Heart right ventricle (tissue), 16 donors: ENCODE measurements around the gene FLNA. TPM values are rescaled to one million over a fixed set of nuclear protein-coding genes. Genes with fewer than 3 reads are reported as not detected.

ENCODE experiments used
- ATAC-seq, 8 donors: fragments of 200-7000 bp; cut with Tn5 transposase; one replicate each; pipeline ENCODE4 v1.9.1; 2020; ENCODE audit warnings: mild to moderate bottlenecking in 8 of 8, moderate library complexity in 8 of 8, moderate number of reproducible peaks in 1 of 8
- DNase-seq, 2 donors: peaks; one replicate each; pipeline ENCODE4 v3.0.0-alpha.2; 2020
- H3K27ac ChIP-seq, 10 donors: fragments of 200-600 bp; sonication (generic) in 2 of 10; one replicate each; pipeline versions ENCODE4 v1.5.0 to v1.8.0; 2020 to 2022; ENCODE audit warnings: mild to moderate bottlenecking in 3 of 10
- H3K27me3 ChIP-seq, 7 donors: fragments of 200-600 bp; one replicate each; pipeline ENCODE4 v1.8.0; 2021 to 2022; ENCODE audit warnings: mild to moderate bottlenecking in 2 of 7
- H3K36me3 ChIP-seq, 9 donors: fragments of 200-600 bp; sonication (generic) in 1 of 9; one replicate each; pipeline versions ENCODE4 v1.5.0 to v1.8.0; 2020 to 2022; ENCODE audit warnings: mild to moderate bottlenecking in 2 of 9
- H3K4me1 ChIP-seq, 9 donors: fragments of 200-600 bp; sonication (generic) in 1 of 9; one replicate each; pipeline versions ENCODE4 v1.5.0 to v1.8.0; 2020 to 2022; ENCODE audit warnings: mild to moderate bottlenecking in 4 of 9
- H3K4me3 ChIP-seq, 10 donors: fragments of 200-600 bp; sonication (generic) in 2 of 10; one replicate each; pipeline versions ENCODE4 v1.5.0 to v1.8.0; 2020 to 2022; ENCODE audit warnings: mild to moderate bottlenecking in 7 of 10, moderate library complexity in 2 of 10
- H3K9me3 ChIP-seq, 11 donors: fragments of 200-600 bp in 10 of 11; sonication (generic) in 2 of 11; one replicate each; pipeline versions ENCODE4 v1.5.0 to v1.8.0; 2013 to 2022; ENCODE audit warnings: mild to moderate bottlenecking in 2 of 11, control low read depth in 1 of 11, moderate library complexity in 1 of 11
- WGBS, 2 donors: extraction: QIAGEN DNeasy Blood & Tissue Kit; methylation state at CpG; one replicate each; pipeline ENCODE4 v1.1.7; 2013; ENCODE audit warnings: inconsistent platforms in 1 of 2; 5-methylcytosine and 5-hydroxymethylcytosine counted together
- intact Hi-C, 10 donors: fragments of 100-400 bp; cut with DNase I; formaldehyde crosslinking; loops; one replicate each; pipeline versions ENCODE4 v1.11.1 to v1.14.2; 2022
- polyA plus RNA-seq, 2 donors: library from polyadenylated mRNA; stranded (reverse); fragments of 200-250 nt; gene quantifications; one replicate each; pipeline ENCODE4 v1.2.3, GENCODE V29; 2013
- total RNA-seq, 10 donors: library from RNA; stranded (reverse); fragmentation: NEBNext Ultra II Directional in 3 of 10; extraction: Animal tissue kit (Norgen Biotek cat#: 25700) in 3 of 10; gene quantifications; one replicate each; pipeline versions ENCODE4 v1.2.1 to v1.2.4, GENCODE V29; 2021 to 2023
- TF ChIP-seq, protein P1 (sequence below), 9 donors: fragments of 200-600 bp; sonication (generic) in 2 of 9; IDR thresholded peaks; one replicate each; pipeline versions ENCODE4 v1.5.0 to v1.8.0; 2021 to 2022; ENCODE audit warnings: antibody characterized with exemption in 9 of 9, mild to moderate bottlenecking in 5 of 9, moderate library complexity in 1 of 9
- donor health status: Arrhythmogenic right ventricular cardiomyopathy.
- donor health status: ischemic (EF 13 %, LVEDD 7.1; RV severe dilation, severe dysfunction).
- donor health status: healthy with polysubstance abuse.
- donor health status: DM: no; HTN: yes; CAD: no.
- donor health status: DM: no; HTN: no; CAD: no.
- donor health status: ischemic (EF 25% LVEDD 6.9; RV normal size, moderate dysfunction).
- donor health status: ischemic (EF 25% LVEDD 5.7; RV mildly dilated, moderate dysfunction).
- donor health status: healthy.
- donor health status: DM: yes; HTN: yes; CAD: no.
- donor health status: Ischemic cardiomyopathy.
- donor health status: ischemic (EF 35%, LVEDD 5.7; RV mildly dilated, moderate dysfunction).
- donor health status: nonischemic (EF 11% LVEDD 7.7; RV severe dilation, severe dysfunction).
- donor health status: DM: yes; HTN: yes; CAD: no.
- donor health status: PGD.
- donor health status: ischemic (EF 29% LVEDD 5.4; RV normal size, mild dysfunction).
- donor health status: nonischemic (EF 23%, LVEDD 6.1; RV moderate dilation, normal function).

The FLNA gene
- total and polyA plus RNA-seq, 12 donors = 139 to 442 (median 199) TPM

DNA sequence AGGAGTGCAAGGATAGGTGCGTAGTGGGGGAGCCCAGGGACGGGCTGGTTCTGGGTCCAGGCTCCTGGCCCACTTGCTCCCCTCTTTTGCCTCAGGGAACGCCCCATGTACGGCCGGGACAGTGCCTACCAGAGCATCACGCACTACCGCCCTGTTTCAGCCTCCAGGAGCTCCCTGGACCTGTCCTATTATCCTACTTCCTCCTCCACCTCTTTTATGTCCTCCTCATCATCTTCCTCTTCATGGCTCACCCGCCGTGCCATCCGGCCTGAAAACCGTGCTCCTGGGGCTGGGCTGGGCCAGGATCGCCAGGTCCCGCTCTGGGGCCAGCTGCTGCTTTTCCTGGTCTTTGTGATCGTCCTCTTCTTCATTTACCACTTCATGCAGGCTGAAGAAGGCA is 6.4 kb upstream of the FLNA start:
- Histone ChIP-seq H3K27me3 (no peaks in the 10 kb centered on the region), H3K27ac (peak overlapping the region in 5 of 10 donors; percentile 91 to 99 (median 98)), H3K4me1 (peaks cover 0 to 30% (median 15%) of the 10 kb centered on the region in 9 donors), H3K36me3 (peaks cover 0 to 20% (median 0%) of the 10 kb centered on the region in 9 donors), H3K9me3 (peaks cover 0 to 6% (median 0%) of the 10 kb centered on the region in 11 donors), H3K4me3 (peak overlapping the region in 5 of 10 donors; percentile 80 to 86 (median 82))
- TF ChIP-seq, protein P1, sequence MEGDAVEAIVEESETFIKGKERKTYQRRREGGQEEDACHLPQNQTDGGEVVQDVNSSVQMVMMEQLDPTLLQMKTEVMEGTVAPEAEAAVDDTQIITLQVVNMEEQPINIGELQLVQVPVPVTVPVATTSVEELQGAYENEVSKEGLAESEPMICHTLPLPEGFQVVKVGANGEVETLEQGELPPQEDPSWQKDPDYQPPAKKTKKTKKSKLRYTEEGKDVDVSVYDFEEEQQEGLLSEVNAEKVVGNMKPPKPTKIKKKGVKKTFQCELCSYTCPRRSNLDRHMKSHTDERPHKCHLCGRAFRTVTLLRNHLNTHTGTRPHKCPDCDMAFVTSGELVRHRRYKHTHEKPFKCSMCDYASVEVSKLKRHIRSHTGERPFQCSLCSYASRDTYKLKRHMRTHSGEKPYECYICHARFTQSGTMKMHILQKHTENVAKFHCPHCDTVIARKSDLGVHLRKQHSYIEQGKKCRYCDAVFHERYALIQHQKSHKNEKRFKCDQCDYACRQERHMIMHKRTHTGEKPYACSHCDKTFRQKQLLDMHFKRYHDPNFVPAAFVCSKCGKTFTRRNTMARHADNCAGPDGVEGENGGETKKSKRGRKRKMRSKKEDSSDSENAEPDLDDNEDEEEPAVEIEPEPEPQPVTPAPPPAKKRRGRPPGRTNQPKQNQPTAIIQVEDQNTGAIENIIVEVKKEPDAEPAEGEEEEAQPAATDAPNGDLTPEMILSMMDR (IDR thresholded peaks at IDR 0.05) = no peak
- WGBS, 2 donors = 81 to 89% methylated on average over 6 to 14 of the region's 14 CpGs
- intact Hi-C loops = no loop called here
- ATAC-seq = no peak
- no peak for DNase-seq

GRCh38 chrX:154380153-154380552 is 5.7 kb upstream of the FLNA start:
- H3K4me3 ChIP-seq = peak overlapping the region; percentile 53 to 93 (median 82)
- H3K27me3 ChIP-seq = no peaks in the 10 kb centered on the region
- 30 to 33% methylated on average over 13 of the region's 13 CpGs for WGBS, 2 donors
- peaks cover 0 to 30% (median 15%) of the 10 kb centered on the region in 9 donors for H3K4me1 ChIP-seq
- H3K36me3 ChIP-seq = peaks cover 0 to 20% (median 0%) of the 10 kb centered on the region in 9 donors
- intact Hi-C loops = no loop called here
- ATAC-seq (no peak), DNase-seq (no peak)
- TF ChIP-seq, protein P1 (IDR thresholded peaks at IDR 0.05) = no peak
- peaks cover 0 to 6% (median 0%) of the 10 kb centered on the region in 11 donors for H3K9me3 ChIP-seq
- peak overlapping the region in 8 of 10 donors; percentile 91 to 99 (median 98) for H3K27ac ChIP-seq

GRCh38 chrX:154379569-154379951 is 5.1 kb upstream of the FLNA start:
- peak in 1 of 8 donors; percentile 1 for ATAC-seq

GRCh38 chrX:154378799-154379568 is 4.5 kb upstream of the FLNA start, which contains the start of gene EMD:
EMD (plus strand) TSS chrX:154379295; CDS start chrX:154379485, 190 bp downstream.
- peak within 1 kb of the TSS; percentile 92 to 99 (median 98) for H3K27ac ChIP-seq
- peak within 1 kb of the TSS; percentile 53 to 93 (median 82) for H3K4me3 ChIP-seq
- peaks cover 0 to 27% (median 18%) of the 10 kb centered on the region in 9 donors for H3K4me1 ChIP-seq
- TF ChIP-seq, protein P1 (IDR thresholded peaks at IDR 0.05) = peak in 1 of 9 donors; percentile 6
- 0% methylated on average over 33 to 86 of the region's 103 CpGs for WGBS, 2 donors
- DNase-seq (peak; percentile 96 to 97), ATAC-seq (peak; percentile 87 to 95 (median 92))
- no peaks in the 10 kb centered on the region for H3K27me3 ChIP-seq
- H3K36me3 ChIP-seq = peaks cover 0 to 20% (median 0%) of the 10 kb centered on the region in 9 donors
- H3K9me3 ChIP-seq = peaks cover 0 to 6% (median 0%) of the 10 kb centered on the region in 11 donors
- intact Hi-C loops = no loop called here

More at GRCh38 chrX:154379569-154379951, 5.1 kb upstream of the FLNA start:
- peaks cover 0 to 6% (median 0%) of the 10 kb centered on the region in 11 donors for H3K9me3 ChIP-seq
- peak overlapping the region; percentile 53 to 93 (median 82) for H3K4me3 ChIP-seq
- no peaks in the 10 kb centered on the region for H3K27me3 ChIP-seq
- peaks cover 0 to 29% (median 15%) of the 10 kb centered on the region in 9 donors for H3K4me1 ChIP-seq
- intact Hi-C loops = no loop called here
- no peak for DNase-seq
- TF ChIP-seq, protein P1 (IDR thresholded peaks at IDR 0.05) = no peak
- peaks cover 0 to 20% (median 0%) of the 10 kb centered on the region in 9 donors for H3K36me3 ChIP-seq
- WGBS, 2 donors = 0% methylated on average over 5 to 37 of the region's 38 CpGs
- H3K27ac ChIP-seq = peak overlapping the region; percentile 91 to 99 (median 98)
